ENCODE results near the gene CPNE4. TPM values are rescaled to one million over a fixed set of nuclear protein-coding genes. Genes with fewer than 3 reads are reported as not detected.
A peak's percentile ranks its signal among the peaks of the same experiment; 100 is the strongest.

Gene CPNE4
- total RNA-seq, 2 donors from 2014 or later: 0.31 to 28.0 TPM

DNA sequence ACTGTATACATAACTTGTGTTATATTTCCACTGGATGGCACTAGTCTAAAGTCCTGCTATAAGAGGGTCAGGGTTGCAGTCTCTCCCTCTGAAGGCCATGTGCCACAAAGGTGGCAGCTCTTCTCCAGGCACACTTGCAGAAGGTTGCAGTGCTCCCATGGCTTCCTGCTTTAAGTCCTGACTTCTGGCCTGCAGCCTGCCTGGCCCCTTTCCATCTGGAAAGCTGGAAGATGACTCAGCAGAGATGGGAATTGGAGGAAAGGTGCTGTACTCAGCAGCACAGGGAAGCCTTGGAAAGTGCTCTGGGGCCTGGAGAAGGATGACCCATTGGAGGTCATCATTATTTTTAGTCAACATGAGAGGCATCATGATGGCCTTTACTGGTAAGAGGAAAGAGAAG is 491.1 kb downstream of the CPNE4 start:
- Histone ChIP-seq H3K27ac (peak overlapping the region in 1 of 2 donors; percentile 40), H3K9me3 (no peaks in the 10 kb centered on the region)
- TF ChIP-seq, protein P1, sequence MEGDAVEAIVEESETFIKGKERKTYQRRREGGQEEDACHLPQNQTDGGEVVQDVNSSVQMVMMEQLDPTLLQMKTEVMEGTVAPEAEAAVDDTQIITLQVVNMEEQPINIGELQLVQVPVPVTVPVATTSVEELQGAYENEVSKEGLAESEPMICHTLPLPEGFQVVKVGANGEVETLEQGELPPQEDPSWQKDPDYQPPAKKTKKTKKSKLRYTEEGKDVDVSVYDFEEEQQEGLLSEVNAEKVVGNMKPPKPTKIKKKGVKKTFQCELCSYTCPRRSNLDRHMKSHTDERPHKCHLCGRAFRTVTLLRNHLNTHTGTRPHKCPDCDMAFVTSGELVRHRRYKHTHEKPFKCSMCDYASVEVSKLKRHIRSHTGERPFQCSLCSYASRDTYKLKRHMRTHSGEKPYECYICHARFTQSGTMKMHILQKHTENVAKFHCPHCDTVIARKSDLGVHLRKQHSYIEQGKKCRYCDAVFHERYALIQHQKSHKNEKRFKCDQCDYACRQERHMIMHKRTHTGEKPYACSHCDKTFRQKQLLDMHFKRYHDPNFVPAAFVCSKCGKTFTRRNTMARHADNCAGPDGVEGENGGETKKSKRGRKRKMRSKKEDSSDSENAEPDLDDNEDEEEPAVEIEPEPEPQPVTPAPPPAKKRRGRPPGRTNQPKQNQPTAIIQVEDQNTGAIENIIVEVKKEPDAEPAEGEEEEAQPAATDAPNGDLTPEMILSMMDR (IDR thresholded peaks at IDR 0.05): peak in 1 of 2 donors; percentile 22

DNA sequence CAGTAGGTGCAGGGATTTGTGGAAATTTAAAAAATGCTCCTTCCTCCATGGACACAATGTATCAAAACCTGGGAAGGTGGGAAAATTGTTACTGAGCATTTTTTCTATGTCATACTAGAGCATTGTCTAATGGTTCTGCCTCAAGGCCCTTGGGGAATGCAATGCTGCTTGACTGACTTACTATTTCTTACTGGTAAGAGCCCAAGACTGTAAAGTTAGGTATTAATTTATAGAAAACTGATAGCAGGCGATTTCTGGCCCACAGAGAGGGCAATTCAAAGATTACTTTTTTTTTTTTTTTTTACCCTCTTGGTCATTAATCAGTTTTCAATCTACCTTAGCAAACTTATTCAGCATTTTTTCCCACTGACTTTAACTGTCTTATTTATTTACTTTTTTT is 493.5 kb downstream of the CPNE4 start:
- H3K4me1 ChIP-seq: peaks cover 0 to 7% of the 10 kb centered on the region in 2 donors
- no peak overlapping the region for H3K27ac ChIP-seq
- H3K4me3 ChIP-seq: no peak overlapping the region
- H3K9me3 ChIP-seq: no peaks in the 10 kb centered on the region
- TF ChIP-seq, protein P1 (IDR thresholded peaks at IDR 0.05): no peak
- H3K27me3 ChIP-seq: no peaks in the 10 kb centered on the region
- no peaks in the 10 kb centered on the region for H3K36me3 ChIP-seq
- DNase-seq (ENCODE audit: low spot score): no peak

More for the DNA sequence above, 491.1 kb downstream of the CPNE4 start:
- H3K4me1 ChIP-seq: peaks cover 0 to 7% of the 10 kb centered on the region in 2 donors
- peak; percentile 60 for DNase-seq (ENCODE audit: low spot score)
- H3K27me3 ChIP-seq: no peaks in the 10 kb centered on the region
- no peaks in the 10 kb centered on the region for H3K36me3 ChIP-seq
- no peak overlapping the region for H3K4me3 ChIP-seq

DNA sequence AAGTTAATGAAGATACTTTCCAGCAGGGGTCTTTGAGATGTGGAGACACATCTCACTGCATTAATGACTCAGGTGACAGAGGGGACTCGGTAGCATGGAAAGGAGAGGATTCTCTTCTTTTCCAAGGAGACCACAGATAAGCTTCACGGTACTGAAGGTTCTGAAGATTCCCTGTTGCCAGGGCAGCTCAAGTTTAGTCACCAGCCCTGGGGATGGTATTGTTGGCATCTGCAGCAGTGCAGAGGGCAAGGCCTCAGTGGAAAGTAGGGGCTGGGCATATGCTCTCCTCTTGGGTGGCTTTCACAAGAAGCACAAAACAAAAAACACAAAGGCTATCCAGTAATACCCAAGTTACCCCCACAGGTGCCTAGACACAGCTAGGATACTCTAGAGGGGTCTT is 494.0 kb downstream of the CPNE4 start:
- H3K27ac ChIP-seq: no peak overlapping the region
- no peaks in the 10 kb centered on the region for H3K27me3 ChIP-seq
- DNase-seq (ENCODE audit: low spot score): no peak
- H3K4me1 ChIP-seq: peaks cover 0 to 7% of the 10 kb centered on the region in 2 donors
- H3K36me3 ChIP-seq: no peaks in the 10 kb centered on the region
- TF ChIP-seq, protein P1 (IDR thresholded peaks at IDR 0.05): no peak
- no peak overlapping the region for H3K4me3 ChIP-seq
- H3K9me3 ChIP-seq: no peaks in the 10 kb centered on the region

DNA sequence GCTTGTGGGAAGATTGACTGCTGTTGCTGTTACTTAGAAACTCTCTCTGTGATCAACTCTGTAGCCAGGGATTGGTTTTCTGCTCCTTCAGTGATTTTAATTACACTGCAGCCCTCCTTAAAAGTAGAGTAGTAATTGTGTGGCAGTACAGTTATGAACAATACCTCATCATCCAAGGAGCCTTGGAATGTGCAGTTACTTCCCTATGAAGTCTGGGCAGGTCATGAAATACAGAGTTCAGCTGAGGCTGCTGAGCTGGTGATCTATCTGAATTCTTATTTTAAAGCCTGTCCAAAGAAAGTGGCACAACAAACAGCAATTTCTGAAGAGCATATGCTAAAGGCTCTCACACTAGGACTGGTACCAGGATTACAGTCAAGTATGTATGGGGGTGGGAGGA is 494.7 kb downstream of the CPNE4 start:
- no peaks in the 10 kb centered on the region for H3K36me3 ChIP-seq
- no peak for DNase-seq (ENCODE audit: low spot score)
- peaks cover 0 to 7% of the 10 kb centered on the region in 2 donors for H3K4me1 ChIP-seq
- TF ChIP-seq, protein P1 (IDR thresholded peaks at IDR 0.05): no peak
- no peak overlapping the region for H3K4me3 ChIP-seq
- no peaks in the 10 kb centered on the region for H3K9me3 ChIP-seq
- no peak overlapping the region for H3K27ac ChIP-seq
- no peaks in the 10 kb centered on the region for H3K27me3 ChIP-seq

DNA sequence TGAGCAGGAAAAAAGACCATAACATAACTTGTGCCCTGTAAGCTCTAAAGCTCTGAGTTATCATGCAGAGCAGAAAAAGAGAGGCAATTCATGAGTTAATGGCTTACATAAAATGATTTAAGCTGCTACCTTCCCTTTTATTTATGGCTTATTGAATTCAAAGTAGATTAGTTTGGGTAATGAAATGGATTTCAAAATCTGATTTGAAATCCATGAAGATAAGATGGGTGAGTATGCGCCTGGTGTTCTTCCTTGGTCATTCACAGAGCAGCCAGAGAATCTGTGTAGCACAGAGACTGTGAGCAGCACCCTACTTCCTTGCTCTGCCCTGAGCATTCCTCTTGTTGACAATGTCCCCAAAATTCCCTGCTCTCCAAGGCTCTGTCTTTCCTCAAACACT is 495.8 kb downstream of the CPNE4 start:
- no peak overlapping the region for H3K27ac ChIP-seq
- H3K9me3 ChIP-seq: no peaks in the 10 kb centered on the region
- H3K36me3 ChIP-seq: no peaks in the 10 kb centered on the region
- no peaks in the 10 kb centered on the region for H3K27me3 ChIP-seq
- DNase-seq (ENCODE audit: low spot score): no peak
- H3K4me1 ChIP-seq: peaks cover 0 to 6% of the 10 kb centered on the region in 2 donors
- H3K4me3 ChIP-seq: no peak overlapping the region
- TF ChIP-seq, protein P1 (IDR thresholded peaks at IDR 0.05): no peak

DNA sequence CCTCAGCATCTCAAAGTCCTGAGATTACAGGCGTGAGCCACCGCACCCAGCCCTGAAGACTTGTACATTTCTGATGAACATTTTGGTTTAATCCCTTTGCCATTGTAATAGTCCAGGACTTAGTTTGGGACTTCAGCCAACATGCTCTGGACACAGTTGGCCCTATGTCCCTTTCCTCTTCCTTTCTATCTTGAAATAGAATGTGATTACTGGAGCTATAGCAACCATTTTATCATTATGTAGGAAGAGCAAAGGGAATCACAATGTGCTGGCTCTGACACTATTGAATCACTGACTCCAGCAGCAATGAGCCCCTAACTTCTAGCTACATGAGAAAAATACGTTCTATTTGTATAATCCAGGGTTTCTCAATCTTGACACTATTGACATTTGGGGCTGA is 497.3 kb downstream of the CPNE4 start:
- H3K27me3 ChIP-seq: no peaks in the 10 kb centered on the region
- H3K36me3 ChIP-seq: no peaks in the 10 kb centered on the region
- no peaks in the 10 kb centered on the region for H3K4me1 ChIP-seq
- no peak overlapping the region for H3K27ac ChIP-seq
- no peak overlapping the region for H3K4me3 ChIP-seq
- TF ChIP-seq, protein P1 (IDR thresholded peaks at IDR 0.05): no peak
- no peak for DNase-seq (ENCODE audit: low spot score)
- no peaks in the 10 kb centered on the region for H3K9me3 ChIP-seq
